Cardiac fibroblast (primary cell): ENCODE data around the gene C2orf49.

Source experiments
- DNase-seq, 2 donors: peaks; one replicate each; pipeline versions ENCODE4 v3.0.0 to v3.0.0-alpha.2; 2010; ENCODE audit warnings: low read depth in 2 of 2
- H3K4me3 ChIP-seq, 2 donors: replicated peaks in 1 of 2; 1 replicate in 1 of 2; 2 replicates in 1 of 2; pipeline ENCODE4 v1.5.1; 2011; ENCODE audit warnings: low read depth in 2 of 2, low read length in 2 of 2, mild to moderate bottlenecking in 2 of 2, moderate library complexity in 1 of 2
- CTCF ChIP-seq: IDR thresholded peaks from one replicate; pipeline ENCODE4 v1.5.1; 2011; ENCODE audit warnings: low read depth, mild to moderate bottlenecking, low read length, inconsistent platforms

The C2orf49 gene

GRCh38 chr2:105294844-105295481, 42.4 kb upstream of the C2orf49 start:
- DNase-seq, result peak; percentile 74 to 80
- TF ChIP-seq CTCF, result peak; percentile 69
- no peak overlapping the region for H3K4me3 ChIP-seq

- H3K4me3 ChIP-seq, result no peak overlapping the region
- TF ChIP-seq CTCF, result no peak
- no peak for DNase-seq
Measured at GRCh38 chr2:105296017-105296611, 41.2 kb upstream of the C2orf49 start.

DNA sequence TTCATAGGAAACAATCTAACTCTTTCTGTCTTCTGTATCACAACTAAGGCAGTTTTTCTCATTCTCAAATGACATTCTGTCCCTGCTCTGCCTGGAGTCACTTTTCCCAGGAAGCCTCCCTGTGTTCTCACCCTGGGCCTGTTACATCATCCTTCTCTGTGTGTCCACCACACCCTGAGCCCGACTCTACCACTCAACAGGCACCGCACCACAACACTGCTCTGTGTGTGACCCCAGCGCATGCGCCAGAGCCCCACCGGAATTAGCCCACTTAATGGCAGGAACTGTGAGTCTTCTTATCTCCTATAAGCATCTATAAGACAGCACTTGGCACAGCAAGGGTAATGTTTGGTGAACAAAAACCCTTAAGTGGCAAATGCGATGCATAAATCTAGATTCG, 40.1 kb upstream of the C2orf49 start:
- no peak for DNase-seq
- no peak overlapping the region for H3K4me3 ChIP-seq
- no peak for TF ChIP-seq CTCF

DNA sequence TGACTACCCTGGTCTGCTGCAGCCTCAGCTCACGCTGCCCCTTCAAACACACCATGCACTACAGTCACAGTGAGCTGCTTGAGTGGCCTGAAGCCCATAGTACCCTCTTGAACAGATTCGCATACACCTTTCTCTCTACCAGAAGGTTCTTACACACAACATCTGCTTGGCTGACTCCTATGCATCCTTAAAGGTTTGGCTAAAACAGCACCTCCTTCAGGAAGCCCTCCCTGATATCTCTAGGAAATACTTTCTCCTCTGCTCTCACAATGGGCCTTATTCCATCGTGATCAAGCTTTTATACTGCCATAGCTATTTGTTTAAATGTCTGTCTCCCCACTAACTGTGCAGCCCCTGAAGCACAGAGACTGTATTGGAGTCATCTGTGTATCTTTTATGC, 39.3 kb upstream of the C2orf49 start:
- TF ChIP-seq CTCF, result no peak
- H3K4me3 ChIP-seq, result no peak overlapping the region
- no peak for DNase-seq

- no peak for DNase-seq
- H3K4me3 ChIP-seq, result no peak overlapping the region
- TF ChIP-seq CTCF, result peak; percentile 6
Measured at GRCh38 chr2:105299290-105299689, 38.0 kb upstream of the C2orf49 start.

- no peak for DNase-seq
- no peak overlapping the region for H3K4me3 ChIP-seq
- no peak for TF ChIP-seq CTCF
Measured at GRCh38 chr2:105301646-105302045, 35.7 kb upstream of the C2orf49 start.

GRCh38 chr2:105307146-105307545, 30.2 kb upstream of the C2orf49 start:
- no peak for TF ChIP-seq CTCF
- peak; percentile 38 to 53 for DNase-seq
- H3K4me3 ChIP-seq, result no peak overlapping the region
